ENCODE data around the gene AQP1. TPM values are rescaled to one million over a fixed set of nuclear protein-coding genes. Genes with fewer than 3 reads are reported as not detected.
A peak's percentile ranks its signal among the peaks of the same experiment; 100 is the strongest.

AQP1 gene
- total and polyA plus RNA-seq, 5 experiments from 2014 or later: 0.23 to 0.33 TPM; not detected in 3

DNA sequence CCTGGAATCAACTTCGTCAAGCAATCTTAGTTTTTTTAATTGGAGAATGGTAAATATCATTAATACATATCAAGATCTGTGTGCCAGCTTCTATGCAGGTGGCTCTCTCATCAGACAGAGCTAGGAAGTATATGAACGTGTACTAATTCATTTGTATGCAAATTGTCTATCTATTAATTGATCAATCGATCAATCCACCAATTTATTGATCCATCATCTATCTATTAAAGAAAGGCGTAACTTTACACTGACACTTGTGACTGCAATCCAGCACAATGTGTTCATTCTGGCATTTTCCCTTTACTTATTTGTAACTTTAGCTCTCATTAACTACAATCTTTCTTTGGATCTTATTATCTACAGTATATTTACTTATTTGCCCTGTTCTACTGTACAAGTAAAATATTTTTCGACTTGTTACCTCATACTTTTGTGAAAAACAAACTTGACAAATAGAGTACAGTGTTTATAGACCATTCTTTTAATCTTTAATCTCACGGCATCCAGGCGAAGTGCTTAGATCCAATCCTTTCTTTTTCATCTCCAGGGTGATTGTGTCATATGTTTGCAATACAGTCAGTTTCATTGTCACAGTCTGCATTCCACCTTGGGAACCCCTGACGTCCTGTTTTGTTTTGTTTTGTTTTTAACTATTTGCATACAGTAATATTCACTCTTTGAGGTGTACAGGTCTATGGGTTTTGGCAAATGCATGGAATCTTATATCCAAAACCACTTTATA, 30.1 kb downstream of the AQP1 start:
- peaks cover 0 to 15% (median 6%) of the 10 kb centered on the region in 3 donors for H3K36me3 Mint-ChIP-seq
- H3K4me1 Mint-ChIP-seq: no peaks in the 10 kb centered on the region
- H3K9me3 Mint-ChIP-seq: peaks cover 7 to 22% (median 12%) of the 10 kb centered on the region in 9 donors
- H3K27me3 Mint-ChIP-seq: peaks cover 14 to 50% (median 31%) of the 10 kb centered on the region in 5 donors
- no peak overlapping the region for H3K4me3 Mint-ChIP-seq
- H3K27ac Mint-ChIP-seq: no peak overlapping the region
- no peak for ATAC-seq
- POLR2A ChIA-PET: no interaction called here
- DNase-seq: no peak

DNA sequence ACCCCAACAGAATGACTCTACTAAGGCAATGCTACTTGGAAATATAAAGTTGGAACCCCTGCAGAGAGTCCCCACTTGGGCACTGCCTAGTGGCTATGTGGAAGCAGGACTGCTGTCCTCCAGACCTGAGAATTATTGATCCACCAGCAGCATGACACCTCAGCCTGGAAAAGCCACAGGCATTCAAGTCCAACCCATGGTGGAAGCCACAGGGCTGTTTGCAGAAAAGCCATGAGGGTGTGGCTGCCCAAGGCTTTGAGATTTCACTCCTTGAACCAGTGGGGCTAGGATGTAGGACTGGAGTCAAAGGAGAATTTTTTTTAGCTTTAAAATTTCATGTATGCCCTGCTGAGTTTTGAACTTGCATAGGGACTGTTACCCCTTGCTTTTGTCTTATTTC, 38.5 kb downstream of the AQP1 start:
- POLR2A ChIA-PET: no interaction called here
- peaks cover 21 to 60% (median 30%) of the 10 kb centered on the region in 5 donors for H3K27me3 Mint-ChIP-seq
- H3K9me3 Mint-ChIP-seq: peaks cover 2 to 35% (median 11%) of the 10 kb centered on the region in 9 donors
- H3K27ac Mint-ChIP-seq: no peak overlapping the region
- H3K36me3 Mint-ChIP-seq: peaks cover 0 to 21% (median 0%) of the 10 kb centered on the region in 3 donors
- no peak overlapping the region for H3K4me3 Mint-ChIP-seq
- DNase-seq (no peak), ATAC-seq (no peak)
- H3K4me1 Mint-ChIP-seq: no peaks in the 10 kb centered on the region

DNA sequence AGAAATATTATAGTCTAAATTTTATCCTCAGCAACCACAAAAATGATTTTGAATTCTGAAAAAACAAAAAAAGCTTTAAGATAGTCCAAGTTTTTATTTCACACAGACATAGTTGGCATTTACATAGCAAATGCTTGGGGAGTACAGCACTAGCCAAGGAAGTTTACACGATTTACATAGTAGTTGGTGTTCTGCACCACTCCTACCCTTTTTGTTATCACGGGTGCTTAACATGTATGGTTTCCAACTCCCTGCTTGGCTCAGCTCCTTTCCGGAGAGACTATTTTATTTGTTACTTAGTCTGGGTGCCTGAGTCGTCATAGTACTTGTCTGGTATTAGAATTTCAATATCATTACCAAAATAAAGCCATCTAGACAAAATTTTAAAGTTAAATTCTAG, 43.3 kb downstream of the AQP1 start:
- Mint-ChIP-seq H3K9me3 (peaks cover 3 to 38% (median 15%) of the 10 kb centered on the region in 9 donors), H3K27me3 (peaks cover 10 to 45% (median 18%) of the 10 kb centered on the region in 5 donors), H3K27ac (no peak overlapping the region), H3K36me3 (peaks cover 0 to 22% (median 3%) of the 10 kb centered on the region in 3 donors), H3K4me3 (no peak overlapping the region), H3K4me1 (no peaks in the 10 kb centered on the region)
- no peak for ATAC-seq
- POLR2A ChIA-PET: no interaction called here
- DNase-seq: no peak

DNA sequence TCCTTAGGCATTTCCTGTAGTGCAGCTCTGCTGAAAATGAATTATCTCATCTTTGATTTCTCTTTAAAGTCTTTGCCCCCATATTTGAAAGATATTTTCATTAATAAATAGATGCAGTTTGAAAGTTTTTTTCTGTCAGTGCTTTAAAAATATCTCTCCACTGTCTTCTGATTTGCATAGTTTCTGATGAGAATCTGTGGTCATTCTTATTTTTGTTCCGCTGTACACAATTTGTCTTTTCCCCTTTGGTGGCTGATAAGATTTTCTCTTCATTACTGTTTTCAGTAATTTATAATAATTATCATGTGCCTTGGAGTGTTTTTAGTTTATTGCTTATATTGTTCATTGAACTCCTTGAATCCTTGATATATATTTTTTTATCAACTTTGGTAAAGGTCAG, 45.1 kb downstream of the AQP1 start:
- POLR2A ChIA-PET: no interaction called here
- H3K4me3 Mint-ChIP-seq: no peak overlapping the region
- peaks cover 3 to 29% (median 13%) of the 10 kb centered on the region in 9 donors for H3K9me3 Mint-ChIP-seq
- DNase-seq (no peak), ATAC-seq (no peak)
- no peaks in the 10 kb centered on the region for H3K4me1 Mint-ChIP-seq
- H3K36me3 Mint-ChIP-seq: peaks cover 0 to 22% (median 3%) of the 10 kb centered on the region in 3 donors
- no peak overlapping the region for H3K27ac Mint-ChIP-seq
- peaks cover 4 to 42% (median 9%) of the 10 kb centered on the region in 5 donors for H3K27me3 Mint-ChIP-seq

DNA sequence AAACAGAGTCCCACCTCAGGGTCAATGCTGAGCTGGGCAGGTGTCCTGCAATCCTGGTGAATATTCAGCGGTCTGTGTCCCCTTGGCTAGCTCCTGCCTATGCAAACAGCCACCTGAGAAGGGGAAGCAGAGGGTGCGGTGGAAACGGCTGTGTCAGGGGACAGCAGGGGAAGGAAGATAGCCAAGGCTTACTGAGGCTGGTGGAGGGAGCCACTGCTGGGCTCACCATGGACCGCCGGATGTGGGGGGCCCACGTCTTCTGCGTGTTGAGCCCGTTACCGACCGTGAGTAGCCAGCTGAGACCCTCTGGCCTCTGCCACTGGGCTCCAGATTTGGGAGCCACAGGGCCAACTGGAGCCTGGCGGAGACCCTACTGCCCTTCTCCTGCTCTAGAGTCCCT, 52.2 kb downstream of the AQP1 start, which contains the start of gene GHRHR:
Gene GHRHR, plus strand, starts transcription at position 112 of the 400 bp plus-strand sequence. Its CDS starts 116 bp downstream, at position 228.
- DNase-seq (no peak), ATAC-seq (no peak)
- Mint-ChIP-seq H3K27ac (no peak within 1 kb of the TSS), H3K27me3 (peaks cover 0 to 29% (median 13%) of the 10 kb centered on the region in 5 donors), H3K36me3 (no peaks in the 10 kb centered on the region), H3K4me1 (peaks cover 0 to 2% (median 0%) of the 10 kb centered on the region in 4 donors), H3K9me3 (peaks cover 0 to 2% (median 0%) of the 10 kb centered on the region in 9 donors), H3K4me3 (no peak within 1 kb of the TSS)
- POLR2A ChIA-PET: no interaction called here

DNA sequence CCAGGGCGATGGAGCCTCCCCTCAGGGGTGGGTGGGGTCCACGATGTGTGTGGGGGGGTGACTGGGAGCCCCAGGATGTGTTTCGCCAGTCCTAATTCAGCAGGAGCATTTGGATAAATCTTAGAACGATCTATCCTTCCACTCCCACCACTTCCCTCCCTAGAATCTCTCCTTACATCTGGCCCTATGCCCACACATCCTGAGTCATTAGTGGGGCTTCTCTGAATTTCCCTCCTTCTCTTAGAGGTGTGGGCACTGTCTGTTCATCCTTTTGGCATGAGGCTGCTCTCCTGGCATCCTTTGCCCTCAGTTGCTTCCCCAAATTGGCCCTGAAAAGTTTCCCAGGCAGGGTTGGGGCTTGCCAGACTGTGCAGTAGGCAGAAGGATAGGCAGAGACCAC, 53.7 kb downstream of the AQP1 start:
- no peaks in the 10 kb centered on the region for H3K36me3 Mint-ChIP-seq
- no peak for ATAC-seq
- no peak overlapping the region for H3K4me3 Mint-ChIP-seq
- peaks cover 0 to 25% (median 14%) of the 10 kb centered on the region in 5 donors for H3K27me3 Mint-ChIP-seq
- POLR2A ChIA-PET: no interaction called here
- DNase-seq: no peak
- H3K4me1 Mint-ChIP-seq: peaks cover 0 to 2% (median 0%) of the 10 kb centered on the region in 4 donors
- peaks cover 0 to 2% (median 0%) of the 10 kb centered on the region in 9 donors for H3K9me3 Mint-ChIP-seq
- no peak overlapping the region for H3K27ac Mint-ChIP-seq

DNA sequence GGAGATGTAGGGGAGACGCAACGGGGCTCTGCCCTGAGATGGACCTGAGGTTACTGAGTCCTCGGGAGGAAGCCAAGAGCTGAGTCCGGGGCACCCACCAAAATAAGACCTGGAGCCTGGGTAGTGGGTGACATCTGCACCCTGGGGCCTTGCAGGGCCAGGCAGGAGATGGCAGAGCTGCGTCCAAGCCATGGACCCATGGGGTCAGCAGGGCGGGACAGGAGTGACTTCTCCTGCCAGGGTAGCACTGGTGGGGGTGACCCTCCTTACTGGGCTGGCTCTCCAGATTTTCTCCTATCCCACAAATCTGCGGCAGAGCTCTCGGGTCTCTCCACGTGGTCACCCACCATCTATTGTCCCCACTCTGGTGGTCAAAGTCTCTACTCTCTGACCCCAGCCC, 54.2 kb downstream of the AQP1 start:
- no peak for ATAC-seq
- POLR2A ChIA-PET: no interaction called here
- H3K9me3 Mint-ChIP-seq: peaks cover 0 to 2% (median 0%) of the 10 kb centered on the region in 9 donors
- no peak overlapping the region for H3K4me3 Mint-ChIP-seq
- H3K36me3 Mint-ChIP-seq: no peaks in the 10 kb centered on the region
- no peak for DNase-seq
- peaks cover 0 to 2% (median 0%) of the 10 kb centered on the region in 4 donors for H3K4me1 Mint-ChIP-seq
- peak overlapping the region in 1 of 10 donors; percentile 21 for H3K27ac Mint-ChIP-seq
- H3K27me3 Mint-ChIP-seq: peaks cover 0 to 25% (median 14%) of the 10 kb centered on the region in 5 donors

DNA sequence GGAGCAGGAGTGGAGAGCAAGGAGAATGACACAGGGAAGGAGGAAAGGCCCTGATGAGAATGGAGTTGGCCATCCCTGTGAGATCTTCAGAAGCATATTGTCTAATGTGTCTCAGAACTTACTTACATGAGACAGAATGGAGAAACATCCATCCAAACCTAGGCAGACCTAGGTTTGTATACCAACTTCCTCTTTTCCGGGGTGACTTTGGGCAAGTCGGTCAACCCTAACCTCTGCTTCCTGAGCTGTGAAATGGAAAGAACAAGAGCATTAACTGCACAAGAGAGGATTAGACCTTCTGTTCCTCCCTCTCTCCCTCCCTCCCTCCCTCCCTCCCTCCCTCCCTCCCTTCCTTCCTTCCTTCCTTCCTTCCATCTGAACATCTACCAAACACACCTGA, 56.6 kb downstream of the AQP1 start:
- peaks cover 0 to 1% (median 0%) of the 10 kb centered on the region in 9 donors for H3K9me3 Mint-ChIP-seq
- POLR2A ChIA-PET: no interaction called here
- no peak overlapping the region for H3K27ac Mint-ChIP-seq
- ATAC-seq (no peak), DNase-seq (no peak)
- peaks cover 12 to 40% (median 28%) of the 10 kb centered on the region in 5 donors for H3K27me3 Mint-ChIP-seq
- H3K4me3 Mint-ChIP-seq: no peak overlapping the region
- H3K4me1 Mint-ChIP-seq: peaks cover 0 to 2% (median 0%) of the 10 kb centered on the region in 4 donors
- H3K36me3 Mint-ChIP-seq: no peaks in the 10 kb centered on the region

DNA sequence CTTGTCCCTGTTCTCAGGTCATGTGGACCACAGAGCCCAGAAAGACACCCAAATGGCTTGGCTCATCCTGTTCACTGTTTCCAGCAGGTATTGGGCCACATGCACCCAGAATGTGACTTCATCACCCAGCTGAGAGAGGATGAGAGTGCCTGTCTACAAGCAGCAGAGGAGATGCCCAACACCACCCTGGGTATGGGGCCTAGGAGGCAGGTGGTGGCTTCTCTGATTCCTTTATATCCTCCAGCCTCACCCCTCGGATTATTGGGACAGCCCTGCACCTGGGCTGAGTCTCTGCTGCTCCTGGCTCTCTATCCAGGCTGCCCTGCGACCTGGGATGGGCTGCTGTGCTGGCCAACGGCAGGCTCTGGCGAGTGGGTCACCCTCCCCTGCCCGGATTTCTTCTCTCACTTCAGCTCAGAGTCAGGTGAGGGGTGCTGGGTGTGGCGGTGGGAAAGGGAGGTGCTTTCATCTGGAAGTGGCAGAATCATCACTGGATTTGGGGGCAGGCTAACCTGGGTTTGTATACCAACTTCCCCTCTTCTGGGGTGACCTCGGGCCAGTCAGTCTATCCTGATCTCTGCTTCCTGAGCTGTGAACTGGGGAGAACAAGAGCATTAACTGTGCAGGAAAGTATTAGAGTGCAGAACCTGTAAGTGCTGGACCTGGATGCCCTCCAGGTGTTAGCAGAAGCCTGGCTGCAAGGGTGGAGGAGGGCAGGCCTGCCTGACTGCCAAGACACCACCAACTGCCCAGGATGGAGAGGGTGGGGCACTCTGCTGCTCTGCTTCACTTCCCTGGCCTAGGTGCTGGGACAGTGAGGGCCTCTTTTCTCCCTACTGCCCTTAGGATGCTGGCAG, 57.3 kb downstream of the AQP1 start:
- peaks cover 0 to 2% (median 0%) of the 10 kb centered on the region in 4 donors for H3K4me1 Mint-ChIP-seq
- H3K27me3 Mint-ChIP-seq: peaks cover 12 to 40% (median 28%) of the 10 kb centered on the region in 5 donors
- DNase-seq (no peak), ATAC-seq (no peak)
- POLR2A ChIA-PET: no interaction called here
- peaks cover 0 to under 1% (median 0%) of the 10 kb centered on the region in 9 donors for H3K9me3 Mint-ChIP-seq
- no peak overlapping the region for H3K4me3 Mint-ChIP-seq
- H3K36me3 Mint-ChIP-seq: no peaks in the 10 kb centered on the region
- H3K27ac Mint-ChIP-seq: no peak overlapping the region

DNA sequence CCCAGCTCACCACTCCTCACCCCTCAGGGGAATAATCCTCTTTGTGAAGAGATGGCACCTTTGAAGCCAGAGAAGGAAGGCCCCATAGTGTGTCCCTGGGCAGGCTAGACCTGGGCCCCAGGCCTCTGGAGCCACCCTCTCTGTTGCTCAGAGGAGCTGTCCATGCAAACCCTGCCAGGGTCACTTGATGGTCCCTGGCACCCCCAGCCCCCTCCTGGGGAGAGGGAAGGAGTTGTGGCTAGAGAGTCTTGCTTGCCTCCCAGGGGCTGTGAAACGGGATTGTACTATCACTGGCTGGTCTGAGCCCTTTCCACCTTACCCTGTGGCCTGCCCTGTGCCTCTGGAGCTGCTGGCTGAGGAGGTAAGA, 57.9 kb downstream of the AQP1 start:
- ATAC-seq: no peak
- H3K36me3 Mint-ChIP-seq: no peaks in the 10 kb centered on the region
- H3K27ac Mint-ChIP-seq: no peak overlapping the region

DNA sequence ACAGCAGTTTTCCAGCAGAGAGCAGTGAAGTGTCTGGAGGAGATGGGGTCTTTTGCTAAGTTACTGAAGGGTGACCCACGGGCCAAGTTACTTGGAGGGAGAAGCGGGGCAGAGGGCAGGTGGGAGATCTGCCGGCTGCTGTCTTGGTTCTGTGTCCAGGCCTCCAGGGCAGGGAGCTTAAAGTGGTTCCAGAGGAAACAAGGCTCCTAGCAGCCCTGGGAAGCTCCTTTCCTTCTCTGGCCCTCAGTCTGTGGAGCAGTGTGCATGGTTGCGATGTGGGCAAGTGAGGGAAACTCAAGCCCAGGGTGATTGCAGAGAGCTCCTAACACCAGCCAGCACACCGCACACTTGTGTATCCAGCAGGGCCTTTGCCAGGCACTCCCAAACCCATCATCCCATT, 58.4 kb downstream of the AQP1 start:
- DNase-seq: no peak
- H3K27ac Mint-ChIP-seq: no peak overlapping the region

More for the DNA sequence above, 57.9 kb downstream of the AQP1 start:
- peaks cover 0 to 2% (median 0%) of the 10 kb centered on the region in 4 donors for H3K4me1 Mint-ChIP-seq
- H3K9me3 Mint-ChIP-seq: peaks cover 0 to 2% (median 0%) of the 10 kb centered on the region in 9 donors
- no peak for DNase-seq
- peaks cover 14 to 45% (median 31%) of the 10 kb centered on the region in 5 donors for H3K27me3 Mint-ChIP-seq
- POLR2A ChIA-PET: no interaction called here
- H3K4me3 Mint-ChIP-seq: no peak overlapping the region

DNA sequence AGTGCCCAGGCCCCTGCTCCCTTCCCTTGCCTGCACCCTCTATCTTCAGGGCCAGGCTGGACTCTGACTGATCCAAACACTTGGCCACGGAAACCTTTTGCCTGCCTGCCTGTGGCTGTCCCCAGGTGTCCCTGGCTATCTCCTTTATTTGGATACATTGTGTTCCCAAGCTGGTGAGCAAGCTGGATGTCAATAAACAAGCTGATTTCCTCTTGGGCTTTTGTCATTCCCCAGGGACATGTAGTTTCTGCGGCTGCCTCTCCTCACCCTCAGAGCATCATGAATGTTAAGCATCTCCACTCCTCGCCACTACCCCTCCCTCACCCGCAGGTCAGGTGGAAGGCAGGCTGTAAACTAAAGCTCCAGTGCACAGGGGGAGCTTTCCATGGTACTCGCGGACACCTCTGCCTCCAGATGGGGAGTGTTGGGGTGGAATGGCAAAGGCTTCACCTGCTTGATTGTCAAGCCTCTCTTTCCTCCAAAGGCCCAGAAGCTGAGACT, 59.0 kb downstream of the AQP1 start:
- ATAC-seq (no peak), DNase-seq (no peak)
- H3K9me3 Mint-ChIP-seq: peaks cover 0 to 2% (median 0%) of the 10 kb centered on the region in 9 donors
- no peak overlapping the region for H3K27ac Mint-ChIP-seq
- peaks cover 0 to 2% (median 0%) of the 10 kb centered on the region in 4 donors for H3K4me1 Mint-ChIP-seq
- POLR2A ChIA-PET: no interaction called here
- H3K36me3 Mint-ChIP-seq: no peaks in the 10 kb centered on the region
- peaks cover 15 to 48% (median 31%) of the 10 kb centered on the region in 5 donors for H3K27me3 Mint-ChIP-seq
- no peak overlapping the region for H3K4me3 Mint-ChIP-seq

More for the DNA sequence above, 58.4 kb downstream of the AQP1 start:
- no peaks in the 10 kb centered on the region for H3K36me3 Mint-ChIP-seq
- H3K4me1 Mint-ChIP-seq: peaks cover 0 to 2% (median 0%) of the 10 kb centered on the region in 4 donors
- peaks cover 0 to 2% (median 0%) of the 10 kb centered on the region in 9 donors for H3K9me3 Mint-ChIP-seq
- ATAC-seq: no peak
- peaks cover 14 to 47% (median 31%) of the 10 kb centered on the region in 5 donors for H3K27me3 Mint-ChIP-seq
- POLR2A ChIA-PET: no interaction called here
- no peak overlapping the region for H3K4me3 Mint-ChIP-seq
